HCT116 (cell line): ENCODE data around the gene CCDC92. TPM values are rescaled to one million over a fixed set of nuclear protein-coding genes. Genes with fewer than 3 reads are reported as not detected.

Experiments used
- ATAC-seq: fragments of 200-7000 bp; cut with Tn5 transposase; 2 replicates; pipeline ENCODE4 v1.9.1; 2020; ENCODE audit warnings: mild to moderate bottlenecking, moderate library complexity
- BruUV-seq: library from RNA; stranded (reverse); fragments of 400-500 nt; replicated peaks from 2 replicates; lab custom pipeline; 2021; lab: Mats Ljungman, UMichigan
- CTCF ChIA-PET: fragments of 300-600 bp; sonication (Branson Sonifier 250); formaldehyde crosslinking; loops from one replicate; lab custom pipeline; 2021; ENCODE audit warnings: antibody characterized with exemption; lab: Charles Lee
- POLR2A ChIA-PET: fragments of 300-600, 350-600 bp; sonication (Branson Sonifier 250); formaldehyde crosslinking; loops from one replicate; lab custom pipeline; 2021; ENCODE audit warnings: antibody characterized with exemption; lab: Charles Lee
- RAD21 ChIA-PET, 2 experiments: fragments of 300-600 bp; sonication (Branson Sonifier 250); formaldehyde crosslinking; loops; one replicate each; lab custom pipeline; 2023; ENCODE audit warnings: low total read pairs in 2 of 2; ENCODE audit not compliant: uncharacterized antibody in 2 of 2, unreplicated experiment in 2 of 2, low non-redundant PET in 1 of 2; lab: Charles Lee
- DNase-seq: peaks from one replicate; pipeline ENCODE4 v3.0.0-alpha.2; 2010; ENCODE audit warnings: low read depth, low spot score
- H2AFZ ChIP-seq: fragments of 200-600 bp; shearing (Covaris generic), sonication (generic); 2 replicates; pipeline ENCODE4 v1.6.1; 2017; ENCODE audit warnings: low read depth, mixed run types, mixed read lengths, antibody characterized with exemption, low read length; ENCODE audit not compliant: poor library complexity, severe bottlenecking
- H3K27ac ChIP-seq: 2 replicates; pipeline ENCODE4 v1.5.1; 2012; ENCODE audit warnings: low read depth, low read length
- H3K27me3 ChIP-seq: fragments of 200-600 bp; sonication (generic); 2 replicates; pipeline ENCODE4 v1.6.1; 2016; ENCODE audit warnings: mixed run types, low read length, mixed read lengths; ENCODE audit not compliant: insufficient read depth
- H3K36me3 ChIP-seq, 2 experiments: fragments of 200-500 bp in 1 of 2; fragments of 200-600 bp in 1 of 2; sonication (Bioruptor generic) in 1 of 2; sonication (generic) in 1 of 2; 2 replicates each; pipeline versions ENCODE4 v1.5.1 to v1.6.1; 2014 to 2016; ENCODE audit warnings: low read length in 2 of 2, inconsistent platforms in 1 of 2, mixed read lengths in 1 of 2, mixed run types in 1 of 2; ENCODE audit not compliant: insufficient read depth in 2 of 2, control insufficient read depth in 1 of 2
- H3K4me1 ChIP-seq, 2 experiments: fragments of 200-600 bp in 1 of 2; sonication (generic) in 1 of 2; 2 replicates each; pipeline versions ENCODE4 v1.5.1 to v1.6.1; 2012 to 2017; ENCODE audit warnings: low read length in 2 of 2, inconsistent platforms in 1 of 2, mild to moderate bottlenecking in 1 of 2, mixed read lengths in 1 of 2, mixed run types in 1 of 2, moderate library complexity in 1 of 2; ENCODE audit not compliant: insufficient read depth in 2 of 2, control insufficient read depth in 1 of 2
- H3K4me2 ChIP-seq: fragments of 200-600 bp; sonication (generic); 2 replicates; pipeline ENCODE4 v1.6.1; 2017; ENCODE audit warnings: mixed run types, low read length, mixed read lengths
- H3K4me3 ChIP-seq, 2 experiments: fragments of 200-600 bp in 1 of 2; sonication (generic) in 1 of 2; replicated peaks in 1 of 2; 2 replicates each; pipeline ENCODE4 v1.5.1; 2011 to 2016; ENCODE audit warnings: low read length in 2 of 2, control low read depth in 1 of 2, low read depth in 1 of 2, mild to moderate bottlenecking in 1 of 2, mixed read lengths in 1 of 2, mixed run types in 1 of 2
- H3K79me2 ChIP-seq: fragments of 200-600 bp; sonication (generic); 2 replicates; pipeline ENCODE4 v1.6.1; 2017; ENCODE audit warnings: mild to moderate bottlenecking, mixed run types, low read length, moderate library complexity, mixed read lengths; ENCODE audit not compliant: insufficient read depth
- H3K9ac ChIP-seq: fragments of 200-600 bp; sonication (generic); 2 replicates; pipeline ENCODE4 v1.6.1; 2016; ENCODE audit warnings: low read length, mixed read lengths
- H3K9me2 ChIP-seq: fragments of 200-600 bp; sonication (generic), shearing (Covaris generic); 2 replicates; pipeline ENCODE4 v1.6.1; 2017; ENCODE audit warnings: mixed run types, mild to moderate bottlenecking, moderate library complexity; ENCODE audit not compliant: insufficient read depth
- H3K9me3 ChIP-seq, 2 experiments: fragments of 200-500 bp in 1 of 2; fragments of 200-600 bp in 1 of 2; sonication (Bioruptor generic) in 1 of 2; sonication (generic) in 1 of 2; 2 replicates each; pipeline ENCODE4 v1.6.1; 2014 to 2017; ENCODE audit warnings: low read length in 2 of 2, mixed read lengths in 2 of 2, inconsistent platforms in 1 of 2, low read depth in 1 of 2, mild to moderate bottlenecking in 1 of 2, mixed run types in 1 of 2, moderate library complexity in 1 of 2; ENCODE audit not compliant: control insufficient read depth in 1 of 2, insufficient read depth in 1 of 2
- H4K20me1 ChIP-seq: fragments of 200-600 bp; sonication (generic), shearing (Covaris generic); 2 replicates; pipeline ENCODE4 v1.6.1; 2017; ENCODE audit warnings: mixed run types, mild to moderate bottlenecking, moderate library complexity; ENCODE audit not compliant: insufficient read depth
- CEBPB ChIP-seq: IDR thresholded peaks from 2 replicates; pipeline ENCODE4 v1.6.1; 2012; ENCODE audit warnings: low read depth
- EGR1 ChIP-seq: IDR thresholded peaks from 2 replicates; pipeline ENCODE4 v1.6.1; 2012; ENCODE audit warnings: low read depth
- ELF1 ChIP-seq: IDR thresholded peaks from 2 replicates; pipeline ENCODE4 v1.6.1; 2012; ENCODE audit warnings: low read depth, borderline replicate concordance
- EZH2 ChIP-seq: fragments of 200-600 bp; sonication (generic); IDR thresholded peaks from 2 replicates; pipeline ENCODE4 v1.6.1; 2017; ENCODE audit warnings: antibody characterized with exemption, mixed run types
- EZH2phosphoT487 ChIP-seq: fragments of 200-600 bp; IDR thresholded peaks from 2 replicates; pipeline ENCODE4 v1.6.1; 2018; ENCODE audit warnings: antibody characterized with exemption, borderline replicate concordance
- FOSL1 ChIP-seq: IDR thresholded peaks from 2 replicates; pipeline ENCODE4 v1.6.1; 2012; ENCODE audit warnings: low read depth
- JUND ChIP-seq: IDR thresholded peaks from 2 replicates; pipeline ENCODE4 v1.6.1; 2012
- POLR2A ChIP-seq: IDR thresholded peaks from 2 replicates; pipeline ENCODE4 v1.7.0; 2011; ENCODE audit warnings: borderline replicate concordance; ENCODE audit not compliant: insufficient read depth, insufficient read length; ENCODE audit errors: extremely low read depth
- POLR2AphosphoS5 ChIP-seq: IDR thresholded peaks from 2 replicates; pipeline ENCODE4 v1.6.1; 2011; ENCODE audit warnings: mild to moderate bottlenecking, low read depth, low read length, moderate library complexity
- SIN3A ChIP-seq: IDR thresholded peaks from 2 replicates; pipeline ENCODE4 v1.6.1; 2012; ENCODE audit warnings: low read depth
- SP1 ChIP-seq: IDR thresholded peaks from 2 replicates; pipeline ENCODE4 v1.6.1; 2012; ENCODE audit warnings: low read depth
- SRF ChIP-seq: IDR thresholded peaks from 2 replicates; pipeline ENCODE4 v1.6.1; 2012; ENCODE audit warnings: low read depth
- TCF7L2 ChIP-seq: IDR thresholded peaks from 2 replicates; pipeline ENCODE4 v1.7.0; 2011; ENCODE audit warnings: borderline replicate concordance, inconsistent platforms; ENCODE audit not compliant: insufficient read depth, insufficient read length; ENCODE audit errors: extremely low read depth
- YY1 ChIP-seq: IDR thresholded peaks from 2 replicates; pipeline ENCODE4 v1.6.1; 2011; ENCODE audit warnings: low read length, low read depth, moderate library complexity, mild to moderate bottlenecking; ENCODE audit not compliant: insufficient replicate concordance; ENCODE audit errors: extremely low read depth
- ZBTB33 ChIP-seq: IDR thresholded peaks from 2 replicates; pipeline ENCODE4 v1.6.1; 2011; ENCODE audit warnings: mild to moderate bottlenecking, low read length, moderate library complexity; ENCODE audit not compliant: insufficient replicate concordance; ENCODE audit errors: extremely low read depth
- ZFX ChIP-seq: fragments of 450-650 bp; IDR thresholded peaks from 2 replicates; pipeline ENCODE4 v1.6.1; 2017
- ZNF274 ChIP-seq: fragments of 200-500 bp; sonication (Bioruptor generic); IDR thresholded peaks from 2 replicates; pipeline ENCODE4 v1.6.1; 2014; ENCODE audit warnings: mild to moderate bottlenecking, low read depth, low read length, inconsistent platforms
- intact Hi-C: fragments of 100-400 bp; cut with micrococcal nuclease; formaldehyde crosslinking; loops from 2 replicates; pipeline ENCODE4 v1.10.0; 2022
- total RNA-seq: library from RNA; stranded (reverse); gene quantifications from one replicate; pipeline ENCODE4 v1.2.1, GENCODE V29; 2021; ENCODE audit not compliant: unreplicated experiment
- TF ChIP-seq, protein P1 (sequence below): IDR thresholded peaks from 2 replicates; pipeline ENCODE4 v1.6.1; 2012
- TF ChIP-seq, protein P2 (sequence below): IDR thresholded peaks from 2 replicates; pipeline ENCODE4 v1.6.1; 2012; ENCODE audit warnings: low read depth

Gene CCDC92
- total RNA-seq, 1 experiment from 2014 or later, result 9.7 TPM

GRCh38 chr12:123965382-123965781 is 7.2 kb downstream of the CCDC92 start:
- no peak overlapping the region for H3K27ac ChIP-seq
- ATAC-seq (no peak), DNase-seq (no peak)
- H3K27me3 ChIP-seq, result no peaks in the 10 kb centered on the region
- BruUV-seq, result no TSS peak
- ChIA-PET CTCF (no interaction called here), RAD21 (no interaction called here), POLR2A (no interaction called here)
- no peaks in the 10 kb centered on the region for H3K36me3 ChIP-seq
- no peak overlapping the region for H3K4me3 ChIP-seq
- H3K79me2 ChIP-seq, result no peaks in the 10 kb centered on the region
- H3K9me2 ChIP-seq, result no peaks in the 10 kb centered on the region
- no peak overlapping the region for H3K4me2 ChIP-seq
- H3K4me1 ChIP-seq, result no peaks in the 10 kb centered on the region
- H2AFZ ChIP-seq, result no peak overlapping the region
- H4K20me1 ChIP-seq, result no peaks in the 10 kb centered on the region
- H3K9ac ChIP-seq, result no peak overlapping the region
- no peaks in the 10 kb centered on the region for H3K9me3 ChIP-seq
- intact Hi-C loops, result no loop called here
- TF ChIP-seq ZNF274 (no peak), TCF7L2 (no peak), CEBPB (no peak), SIN3A (no peak), FOSL1 (no peak), SP1 (no peak), POLR2AphosphoS5 (no peak), ZBTB33 (no peak), YY1 (no peak), SRF (no peak), JUND (no peak), POLR2A (no peak), ELF1 (no peak), ZFX (no peak), EZH2 (no peak), EZH2phosphoT487 (no peak), EGR1 (no peak)
- TF ChIP-seq, protein P1, sequence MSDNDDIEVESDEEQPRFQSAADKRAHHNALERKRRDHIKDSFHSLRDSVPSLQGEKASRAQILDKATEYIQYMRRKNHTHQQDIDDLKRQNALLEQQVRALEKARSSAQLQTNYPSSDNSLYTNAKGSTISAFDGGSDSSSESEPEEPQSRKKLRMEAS, result no peak
- TF ChIP-seq, protein P2, sequence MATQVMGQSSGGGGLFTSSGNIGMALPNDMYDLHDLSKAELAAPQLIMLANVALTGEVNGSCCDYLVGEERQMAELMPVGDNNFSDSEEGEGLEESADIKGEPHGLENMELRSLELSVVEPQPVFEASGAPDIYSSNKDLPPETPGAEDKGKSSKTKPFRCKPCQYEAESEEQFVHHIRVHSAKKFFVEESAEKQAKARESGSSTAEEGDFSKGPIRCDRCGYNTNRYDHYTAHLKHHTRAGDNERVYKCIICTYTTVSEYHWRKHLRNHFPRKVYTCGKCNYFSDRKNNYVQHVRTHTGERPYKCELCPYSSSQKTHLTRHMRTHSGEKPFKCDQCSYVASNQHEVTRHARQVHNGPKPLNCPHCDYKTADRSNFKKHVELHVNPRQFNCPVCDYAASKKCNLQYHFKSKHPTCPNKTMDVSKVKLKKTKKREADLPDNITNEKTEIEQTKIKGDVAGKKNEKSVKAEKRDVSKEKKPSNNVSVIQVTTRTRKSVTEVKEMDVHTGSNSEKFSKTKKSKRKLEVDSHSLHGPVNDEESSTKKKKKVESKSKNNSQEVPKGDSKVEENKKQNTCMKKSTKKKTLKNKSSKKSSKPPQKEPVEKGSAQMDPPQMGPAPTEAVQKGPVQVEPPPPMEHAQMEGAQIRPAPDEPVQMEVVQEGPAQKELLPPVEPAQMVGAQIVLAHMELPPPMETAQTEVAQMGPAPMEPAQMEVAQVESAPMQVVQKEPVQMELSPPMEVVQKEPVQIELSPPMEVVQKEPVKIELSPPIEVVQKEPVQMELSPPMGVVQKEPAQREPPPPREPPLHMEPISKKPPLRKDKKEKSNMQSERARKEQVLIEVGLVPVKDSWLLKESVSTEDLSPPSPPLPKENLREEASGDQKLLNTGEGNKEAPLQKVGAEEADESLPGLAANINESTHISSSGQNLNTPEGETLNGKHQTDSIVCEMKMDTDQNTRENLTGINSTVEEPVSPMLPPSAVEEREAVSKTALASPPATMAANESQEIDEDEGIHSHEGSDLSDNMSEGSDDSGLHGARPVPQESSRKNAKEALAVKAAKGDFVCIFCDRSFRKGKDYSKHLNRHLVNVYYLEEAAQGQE, result no peak
